ENCODE measurements around the gene HINT3.
A peak's percentile ranks its signal among the peaks of the same experiment; 100 is the strongest.
"Not testable (repeated sequence)": the region's sequence is repeated elsewhere in the genome, so short reads cannot be mapped to it uniquely, and the experiment has no call there.

Gene HINT3

DNA sequence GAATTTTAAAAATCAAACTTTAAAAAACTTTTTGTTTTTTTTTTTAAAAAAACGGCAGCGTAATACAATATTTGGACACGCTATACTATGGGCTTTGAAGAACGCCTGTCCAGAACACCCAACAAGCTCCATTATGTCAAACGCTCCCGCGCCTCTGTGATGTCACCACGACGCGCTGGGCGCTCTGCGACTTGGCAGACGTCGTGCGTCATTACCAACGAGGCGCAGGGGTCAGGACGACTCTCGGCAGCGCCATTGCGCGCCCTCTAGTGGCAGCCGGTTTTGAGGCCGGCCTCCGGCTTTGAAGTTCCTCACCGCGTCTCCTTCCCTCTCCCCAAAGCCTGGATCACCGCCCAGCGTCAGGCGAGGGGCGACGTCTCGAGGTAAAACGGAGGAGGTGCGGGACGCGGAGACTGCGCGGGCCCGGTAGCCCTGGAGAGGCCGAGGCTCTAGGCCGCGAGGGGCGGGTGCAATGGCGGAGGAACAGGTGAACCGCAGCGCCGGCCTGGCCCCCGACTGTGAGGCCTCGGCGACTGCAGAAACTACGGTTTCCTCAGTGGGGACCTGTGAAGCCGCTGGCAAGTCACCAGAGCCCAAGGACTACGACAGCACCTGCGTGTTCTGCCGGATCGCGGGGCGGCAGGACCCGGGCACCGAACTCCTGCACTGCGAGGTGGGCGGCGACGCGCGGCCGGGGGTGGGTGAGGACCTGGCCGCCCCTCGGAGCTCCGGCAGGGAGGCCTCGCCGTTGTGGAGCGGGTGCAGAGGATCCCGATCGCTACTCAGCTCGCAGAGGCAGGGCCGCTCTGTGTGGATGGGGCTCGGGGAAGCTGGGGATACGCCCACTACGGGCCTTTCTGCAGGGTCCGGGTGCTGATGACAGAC lies at the start of gene HINT3:
TSS of gene HINT3 (plus strand) at position 265 of the 885 bp plus-strand sequence. CDS start at position 473, 208 bp downstream.
- peak; percentile 97 for FAIRE-seq

DNA sequence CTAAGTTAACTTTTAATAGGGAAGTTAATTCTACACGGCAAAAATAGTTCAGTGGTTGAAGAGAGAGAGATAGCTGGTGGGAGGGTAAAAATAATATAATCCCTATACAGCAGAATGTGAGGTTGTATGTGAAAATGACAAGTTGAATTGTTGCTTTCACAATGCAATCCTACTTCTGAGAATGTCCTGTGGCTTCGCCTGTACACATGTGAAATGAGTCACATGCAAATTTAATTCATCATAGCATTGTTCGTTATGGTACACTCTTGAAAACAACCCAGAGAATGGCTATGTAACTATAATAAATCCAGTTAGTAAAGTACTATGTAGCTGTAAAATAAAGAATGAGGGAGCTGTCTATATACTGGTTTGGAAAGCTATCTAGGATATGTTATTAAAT lies 46.0 kb upstream of the HINT3 start:
- DNase-seq (ENCODE audit: insufficient read length, low spot score) (no peak), FAIRE-seq (no peak)

More for the DNA sequence above, at the start of gene HINT3:
- peak; percentile 96 for DNase-seq (ENCODE audit: insufficient read length, low spot score)

DNA sequence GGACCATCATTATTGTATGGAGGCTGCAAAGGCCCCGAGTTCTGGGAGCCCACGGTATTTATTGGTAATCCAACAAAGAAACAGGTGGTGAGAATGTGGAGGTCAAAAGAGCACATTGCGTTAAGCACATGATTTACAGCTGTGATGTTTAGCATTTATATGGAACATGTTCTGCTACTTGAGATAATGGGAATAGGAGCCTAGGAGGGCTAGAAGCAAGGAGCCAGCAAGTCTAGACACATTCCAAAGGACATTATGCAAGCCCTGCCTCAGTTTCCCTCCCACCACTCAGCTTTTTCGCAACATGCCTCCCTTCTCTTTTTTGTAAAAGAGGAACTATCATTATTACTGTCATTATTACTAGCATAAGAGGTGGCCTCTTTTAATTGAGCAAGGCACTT lies 45.5 kb upstream of the HINT3 start:
- not testable (repeated sequence) for FAIRE-seq; DNase-seq (ENCODE audit: insufficient read length, low spot score)

DNA sequence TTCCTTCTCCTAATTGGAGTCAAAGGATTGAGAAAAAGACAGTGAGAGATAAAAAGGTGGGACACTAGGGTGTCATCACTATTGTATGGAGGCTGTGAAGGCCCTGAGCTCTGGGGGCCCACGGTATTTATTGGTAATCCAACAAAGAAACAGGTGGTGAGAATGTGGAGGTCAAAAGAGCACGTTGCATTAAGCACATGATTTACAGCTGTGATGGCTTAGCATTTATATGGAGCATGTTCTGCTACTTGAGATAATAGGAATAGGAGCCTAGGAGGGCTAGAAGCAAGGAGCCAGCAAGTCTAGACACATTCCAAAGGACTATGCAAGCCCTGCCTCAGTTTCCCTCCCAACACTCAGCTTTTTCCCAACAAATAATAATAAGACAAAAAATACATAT lies 44.1 kb upstream of the HINT3 start:
- DNase-seq (ENCODE audit: insufficient read length, low spot score); FAIRE-seq: not testable (repeated sequence)

DNA sequence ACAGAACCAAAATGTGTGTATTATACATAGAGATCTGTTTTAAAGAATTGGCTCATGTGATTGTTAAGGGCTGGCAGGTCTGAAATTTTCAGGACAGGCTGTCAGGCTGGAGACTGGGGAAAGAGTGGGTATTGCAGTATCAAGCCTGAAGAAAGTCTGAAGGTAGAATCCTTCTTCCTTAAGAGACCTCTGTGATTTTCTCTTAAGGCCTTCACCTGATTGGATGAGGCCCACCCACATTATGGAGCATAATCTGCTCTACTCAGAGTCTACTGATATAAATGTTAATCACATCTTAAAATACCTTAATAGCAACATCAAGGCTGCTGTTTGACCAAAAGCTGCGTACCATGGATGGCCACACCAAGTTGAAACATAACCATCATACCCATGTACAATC lies 43.4 kb upstream of the HINT3 start:
- FAIRE-seq: no peak
- DNase-seq (ENCODE audit: insufficient read length, low spot score): no peak

DNA sequence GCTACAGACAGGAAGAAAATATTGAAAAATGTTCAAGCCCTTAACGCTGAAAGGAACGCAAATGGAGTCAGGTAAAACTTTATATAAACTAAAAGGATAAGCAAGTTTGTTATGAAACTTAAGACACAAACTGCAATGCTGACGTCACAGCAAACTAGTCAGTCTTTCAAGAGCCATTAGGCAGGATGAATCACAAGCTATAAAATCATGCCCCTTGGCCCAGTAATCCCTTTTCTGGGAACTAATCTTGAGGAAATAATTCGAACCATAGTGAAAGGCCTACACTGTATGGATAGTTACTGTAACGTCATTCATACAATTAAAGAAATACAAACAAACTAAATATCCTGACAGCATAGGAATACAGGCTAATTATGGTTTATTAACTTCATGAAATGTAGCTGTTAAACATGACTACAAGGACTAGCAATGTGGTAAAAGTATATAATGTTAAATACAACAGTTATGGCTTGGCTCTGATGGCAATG lies 42.7 kb upstream of the HINT3 start:
- FAIRE-seq (no peak), DNase-seq (ENCODE audit: insufficient read length, low spot score) (peak; percentile 79)

DNA sequence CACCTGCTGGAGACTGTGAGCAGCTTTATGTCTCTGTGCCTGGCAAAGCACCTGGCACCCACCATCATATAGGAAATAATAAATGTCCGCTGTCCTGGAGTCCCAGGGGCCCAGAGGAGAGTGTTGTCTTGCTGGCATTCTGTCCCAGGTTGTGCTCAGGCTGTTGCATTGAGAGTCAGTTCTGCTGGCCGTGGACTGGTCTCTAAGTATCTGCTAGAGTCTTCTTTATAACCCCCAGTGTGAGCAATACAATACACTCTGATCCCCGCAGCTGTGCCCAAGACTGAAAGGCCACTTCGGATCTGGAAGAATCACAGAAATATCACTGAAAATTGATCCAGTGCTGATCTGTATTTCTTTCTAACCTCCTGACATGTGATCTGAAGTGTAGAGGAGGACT lies 38.3 kb upstream of the HINT3 start:
- DNase-seq (ENCODE audit: insufficient read length, low spot score) (no peak), FAIRE-seq (no peak)

DNA sequence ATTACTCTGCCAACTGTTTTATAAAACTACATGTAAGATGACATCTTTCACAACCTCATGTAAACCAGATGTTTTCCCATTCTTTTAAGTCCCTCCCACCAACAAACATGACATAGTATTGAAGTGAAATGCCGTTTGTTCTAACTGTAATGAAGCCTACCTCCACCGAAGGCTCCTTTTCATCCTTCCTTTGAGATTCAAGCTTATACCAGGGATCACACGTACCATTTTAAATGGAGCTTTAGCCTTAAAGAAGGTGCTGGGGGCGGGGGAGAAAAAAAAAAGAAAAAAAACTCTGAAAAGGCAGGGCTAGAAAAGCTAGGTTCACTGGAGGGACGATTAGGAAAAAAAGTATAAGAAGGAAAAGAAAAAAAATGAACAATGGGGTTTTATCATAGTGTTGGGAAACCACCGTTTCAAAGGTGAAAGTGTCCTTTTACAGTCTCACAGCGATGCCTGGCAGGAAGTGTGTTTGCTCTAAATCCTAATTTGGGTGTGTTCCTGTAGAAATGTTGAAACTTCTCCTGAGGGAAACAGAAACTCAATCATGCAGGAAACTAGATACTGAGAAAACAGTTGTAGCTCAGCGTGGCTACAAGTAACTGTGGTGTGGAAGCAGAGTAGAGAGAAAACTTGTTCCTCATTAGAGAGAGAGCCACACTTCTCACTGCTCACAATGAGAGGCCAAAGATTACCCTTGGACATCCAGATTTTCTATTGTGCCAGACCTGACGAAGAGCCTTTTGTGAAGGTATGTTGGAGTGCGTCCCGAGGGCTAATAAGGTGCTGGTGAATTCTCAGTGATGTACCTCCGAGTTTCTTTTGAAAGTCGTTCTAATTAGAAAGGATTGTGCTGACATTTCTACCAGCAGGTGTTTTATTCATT lies 37.6 kb upstream of the HINT3 start:
- FAIRE-seq (no peak), DNase-seq (ENCODE audit: insufficient read length, low spot score) (peak; percentile 45)

DNA sequence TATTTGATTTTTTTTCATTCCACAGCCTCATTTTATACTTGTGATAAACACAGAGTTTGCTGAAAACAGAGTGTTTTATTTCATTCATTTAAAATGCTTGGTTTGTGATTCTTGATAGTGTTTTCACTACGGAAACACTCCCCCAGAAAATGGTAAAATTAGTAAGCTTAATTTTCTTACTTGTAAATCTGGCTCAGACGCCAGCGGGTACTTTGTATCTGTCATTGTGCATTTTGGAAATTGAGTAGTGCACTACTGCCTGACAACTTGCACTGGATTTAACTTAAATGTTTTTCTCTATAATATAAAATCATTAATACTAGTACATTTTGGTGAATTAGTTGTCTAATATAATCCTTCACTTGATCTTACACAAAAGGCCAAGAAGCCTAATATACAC lies 37.0 kb upstream of the HINT3 start:
- FAIRE-seq (no peak), DNase-seq (ENCODE audit: insufficient read length, low spot score) (no peak)

DNA sequence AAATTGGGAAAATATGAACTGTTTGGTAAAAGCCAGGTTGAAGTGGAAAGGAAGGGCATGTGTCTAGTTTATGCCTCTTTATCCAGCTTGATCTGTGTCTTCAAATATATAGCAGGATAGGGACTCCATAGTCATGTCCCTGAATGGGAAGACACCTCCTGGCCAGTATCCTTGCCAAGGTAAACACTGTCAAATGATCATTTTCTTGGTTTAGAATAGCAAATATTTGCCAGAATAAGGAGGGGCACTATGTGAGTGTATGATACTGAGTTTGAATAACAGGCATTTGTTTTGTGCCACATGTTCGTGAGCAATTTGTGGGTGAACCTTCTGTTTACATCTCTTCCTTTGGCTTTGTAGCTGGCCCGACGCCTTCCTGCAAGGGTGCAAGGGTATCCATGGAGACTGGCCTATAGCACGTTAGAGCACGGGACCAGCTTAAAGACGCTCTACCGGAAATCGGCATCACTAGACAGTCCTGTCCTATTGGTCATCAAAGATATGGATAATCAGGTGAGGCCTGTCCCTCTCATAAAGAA lies 34.2 kb upstream of the HINT3 start:
- no peak for FAIRE-seq
- no peak for DNase-seq (ENCODE audit: insufficient read length, low spot score)

DNA sequence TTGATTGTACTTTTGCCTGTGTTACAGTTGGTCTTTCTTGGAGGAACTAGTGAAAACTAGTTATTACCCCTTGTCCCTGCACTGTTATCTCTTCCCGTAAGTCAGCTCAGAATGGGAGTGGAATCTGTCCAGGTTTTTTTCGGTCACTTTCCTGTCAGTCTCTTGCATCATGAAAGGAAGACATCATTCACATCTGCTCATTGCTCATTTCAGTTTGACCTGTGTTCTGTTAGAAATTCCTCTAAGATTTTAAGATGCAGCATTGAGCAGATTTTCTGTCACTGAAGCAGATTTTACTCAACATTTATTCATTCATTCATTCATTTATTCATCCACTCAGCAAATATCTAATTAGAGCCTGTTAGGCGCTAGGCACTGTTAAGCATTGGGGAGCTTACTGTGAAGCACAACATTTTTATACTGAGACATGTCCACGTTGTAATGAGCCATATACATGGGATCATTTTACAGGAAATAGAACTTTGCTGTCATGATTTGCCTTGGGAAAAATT lies 33.1 kb upstream of the HINT3 start:
- DNase-seq (ENCODE audit: insufficient read length, low spot score) (no peak), FAIRE-seq (peak; percentile 13)

DNA sequence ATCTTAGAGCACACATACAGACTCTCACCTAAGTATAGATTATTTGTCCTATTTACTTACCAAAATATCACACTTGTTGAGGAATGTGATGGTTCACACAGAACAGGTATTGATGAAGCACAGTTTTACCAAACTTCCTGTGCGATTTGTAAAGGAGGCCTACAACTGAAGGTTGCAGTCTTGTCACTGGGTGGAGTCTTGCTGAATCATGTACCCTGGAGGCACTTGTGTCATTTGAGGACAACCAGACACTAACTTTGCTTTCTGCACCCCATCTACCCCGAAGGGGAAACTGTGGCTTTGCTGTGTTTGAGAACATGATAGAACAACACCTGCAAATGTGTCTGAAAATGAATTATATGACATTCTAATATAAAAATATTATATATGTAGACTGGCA lies 32.4 kb upstream of the HINT3 start:
- peak; percentile 77 for FAIRE-seq

DNA sequence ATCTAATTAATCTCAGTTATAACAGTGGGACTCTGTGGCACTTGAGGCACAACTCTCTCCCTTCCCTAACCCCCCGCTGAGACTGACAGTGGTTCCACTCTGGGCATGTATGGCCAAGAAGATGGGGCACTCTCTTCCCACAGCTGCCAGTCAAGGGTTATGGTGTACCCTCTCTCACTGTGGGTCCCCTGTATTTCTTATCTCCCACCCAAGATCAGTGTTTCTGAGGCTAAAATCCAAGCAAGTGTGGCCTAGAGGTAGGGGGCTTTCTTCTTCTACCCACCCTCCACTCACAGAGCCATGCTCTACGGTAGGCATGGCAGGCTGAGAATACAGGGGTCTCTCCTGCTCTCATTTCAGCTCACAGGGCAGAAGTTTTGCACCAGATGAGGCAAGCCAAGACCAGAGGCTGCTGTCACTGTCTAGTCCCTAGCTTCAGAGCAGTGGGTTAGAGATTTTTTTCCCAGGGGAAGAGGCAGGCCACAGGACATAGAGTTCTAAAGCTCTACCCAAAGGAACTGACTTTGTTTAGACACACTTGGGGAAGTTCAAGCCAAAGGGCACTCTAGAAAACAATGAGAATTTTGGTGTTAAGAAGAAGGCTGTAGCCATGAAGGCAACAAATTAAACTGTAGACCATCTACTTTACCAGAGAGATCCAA lies 31.7 kb upstream of the HINT3 start:
- FAIRE-seq: peak; percentile 31

More for the DNA sequence above, 32.4 kb upstream of the HINT3 start:
- DNase-seq (ENCODE audit: insufficient read length, low spot score): no peak

DNA sequence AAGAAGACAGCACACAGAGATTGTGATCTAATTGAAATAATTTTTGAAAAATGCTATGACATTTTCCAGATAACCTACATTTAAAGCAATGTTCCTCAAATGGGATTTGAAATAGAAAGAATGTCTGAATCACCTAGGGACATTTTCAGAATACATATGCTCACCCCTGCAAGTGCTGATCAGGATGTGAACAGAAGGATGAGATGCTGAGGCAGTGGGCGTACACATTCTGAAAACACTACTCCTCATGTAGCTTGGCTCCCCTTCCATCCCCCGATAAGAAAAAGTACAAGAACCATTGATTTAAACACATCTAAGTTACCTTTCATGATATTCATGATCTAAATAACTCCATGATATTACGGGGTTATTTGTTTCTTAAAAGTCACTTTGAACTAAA lies 29.9 kb upstream of the HINT3 start:
- FAIRE-seq (no peak), DNase-seq (ENCODE audit: insufficient read length, low spot score) (no peak)

More for the DNA sequence above, 31.7 kb upstream of the HINT3 start:
- DNase-seq (ENCODE audit: insufficient read length, low spot score): no peak

DNA sequence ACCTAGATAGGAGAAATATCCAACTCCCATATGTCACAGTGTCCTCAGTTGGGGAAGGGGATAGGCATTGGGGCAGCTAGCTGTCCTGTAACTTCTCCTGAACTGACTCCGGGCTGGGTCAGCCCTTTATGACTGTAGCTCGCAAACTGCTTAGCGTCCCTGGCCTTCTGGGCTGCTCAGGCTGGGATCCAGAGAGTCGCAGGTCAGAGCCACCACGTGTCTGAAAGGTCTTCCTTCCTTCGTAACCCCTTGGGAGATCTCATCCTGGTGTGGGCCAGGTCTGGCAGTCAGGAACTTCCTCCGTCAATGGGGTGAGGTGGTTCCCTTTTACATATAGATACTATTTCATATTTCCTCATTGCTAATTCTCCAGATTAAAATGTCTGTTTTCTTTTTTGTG lies 28.8 kb upstream of the HINT3 start:
- FAIRE-seq (no peak), DNase-seq (ENCODE audit: insufficient read length, low spot score) (no peak)

DNA sequence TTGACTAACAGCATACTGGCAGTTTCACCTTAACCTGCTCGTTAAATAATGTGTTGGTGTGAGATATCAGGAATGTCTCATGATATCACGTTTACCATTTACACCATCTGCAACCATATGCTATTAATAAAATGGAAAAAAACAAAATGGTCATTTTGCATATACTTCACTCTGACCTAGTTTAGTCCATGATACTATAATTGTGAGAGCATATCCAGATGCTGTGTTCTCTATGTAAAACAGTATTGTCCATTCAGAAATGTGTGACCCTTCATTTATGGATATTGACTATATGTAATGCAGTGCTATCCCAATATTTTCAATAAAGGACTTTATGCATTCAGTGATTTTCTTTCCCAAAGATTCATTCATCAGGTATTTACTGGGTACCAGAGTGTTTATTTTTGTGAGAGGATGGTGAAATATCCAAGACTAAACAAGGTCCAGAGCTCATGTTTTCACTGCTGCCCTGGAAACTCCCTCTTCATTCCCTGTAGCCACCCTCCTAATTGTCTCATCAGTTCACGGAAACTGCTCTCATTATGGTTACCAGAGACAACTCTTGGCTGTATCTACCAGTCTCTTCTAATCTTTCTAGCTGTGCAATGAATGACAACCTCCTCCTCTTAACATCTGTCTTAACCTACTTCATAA lies 25.7 kb upstream of the HINT3 start:
- FAIRE-seq (no peak), DNase-seq (ENCODE audit: insufficient read length, low spot score) (no peak)

DNA sequence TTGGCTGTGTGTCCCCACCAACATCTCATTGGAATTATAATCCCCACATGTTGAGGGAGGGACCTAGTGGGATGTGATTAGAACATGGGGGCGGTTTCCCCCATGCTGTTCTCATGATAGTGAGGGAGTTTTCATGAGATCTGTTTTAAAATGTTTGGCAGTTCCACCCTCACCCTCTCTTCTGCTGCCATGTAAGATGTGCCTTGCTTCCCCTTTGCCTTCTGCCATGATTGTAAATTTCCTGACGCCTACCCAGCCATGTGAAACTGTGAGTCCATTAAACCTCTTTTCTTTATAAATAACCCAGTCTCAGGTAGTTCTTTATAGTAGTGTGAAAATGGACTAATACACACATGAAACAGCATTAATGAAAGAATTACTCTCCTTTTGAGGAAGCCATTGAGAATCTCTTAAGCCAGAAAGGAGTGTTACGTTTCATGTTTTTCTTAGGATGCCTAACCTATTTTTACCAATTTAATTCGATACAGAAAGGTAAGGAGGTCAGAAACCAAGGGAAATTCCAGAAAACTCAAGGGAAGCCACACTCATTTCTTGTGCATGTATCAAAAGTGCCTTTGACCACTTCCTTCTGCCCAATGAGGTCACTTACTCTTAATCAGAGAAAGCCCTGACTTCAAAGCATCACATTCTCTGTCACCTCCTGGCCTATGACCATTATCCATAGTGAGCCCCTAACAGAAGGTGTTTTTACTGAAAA lies 24.7 kb upstream of the HINT3 start:
- DNase-seq (ENCODE audit: insufficient read length, low spot score) (no peak), FAIRE-seq (no peak)

DNA sequence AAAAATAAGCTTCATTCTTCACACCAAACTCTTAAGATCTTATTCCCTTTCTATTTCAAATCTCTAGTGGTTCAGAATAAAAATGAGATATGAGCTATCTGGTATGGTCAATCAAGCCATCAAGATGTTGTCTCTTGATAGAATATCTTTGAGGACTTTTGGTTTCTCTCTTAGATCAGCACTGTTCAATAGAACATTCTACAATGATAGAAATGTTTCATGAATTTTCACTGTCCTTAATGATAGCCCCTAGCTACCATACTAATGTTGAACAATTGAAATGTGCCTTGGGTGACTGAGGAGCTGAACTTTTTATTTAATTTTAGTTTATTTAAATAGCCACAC lies 24.1 kb upstream of the HINT3 start:
- FAIRE-seq: no peak
- DNase-seq (ENCODE audit: insufficient read length, low spot score): no peak

DNA sequence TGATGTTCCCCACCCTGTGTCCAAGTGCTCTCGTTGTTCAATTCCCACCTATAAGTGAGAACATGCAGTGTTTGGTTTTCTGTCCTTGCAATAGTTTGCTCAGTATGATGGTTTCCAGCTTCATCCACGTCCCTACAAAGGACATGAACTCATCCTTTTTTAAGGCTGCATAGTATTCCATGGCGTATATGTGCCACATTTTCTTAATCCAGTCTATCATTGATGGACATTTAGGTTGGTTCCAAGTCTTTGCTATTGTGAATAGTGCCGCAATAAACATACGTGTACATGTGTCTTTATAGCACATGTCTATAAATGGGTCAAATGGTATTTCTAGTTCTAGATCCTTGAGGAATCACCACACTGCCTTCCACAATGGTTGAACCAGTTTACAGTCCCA lies 21.1 kb upstream of the HINT3 start:
- not testable (repeated sequence) for DNase-seq (ENCODE audit: insufficient read length, low spot score); FAIRE-seq

Measured in HTR-8/SVneo (cell line).